Activated naive CD4-positive, alpha-beta T cell treated with anti-CD3 and anti-CD28 coated beads, Interleukin-2, amount 10 ng/mL, durations not matched to agents 7 days and 5 days (primary cell): ENCODE results near the gene SNTG2.

ENCODE experiments used
- CTCF ChIA-PET: fragments of 350-600 bp; sonication (Branson Sonifier 250); formaldehyde crosslinking; loops from one replicate; lab custom pipeline; 2021; ENCODE audit warnings: antibody characterized with exemption; lab: Charles Lee
- DNase-seq: peaks from one replicate; pipeline ENCODE4 v3.0.0-alpha.2; 2020
- H3K27ac Mint-ChIP-seq: one replicate; pipeline ENCODE4 v1.8.0; 2021; ENCODE audit warnings: mild to moderate bottlenecking, moderate library complexity, mixed read lengths
- H3K27me3 Mint-ChIP-seq: one replicate; pipeline ENCODE4 v1.8.0; 2021; ENCODE audit warnings: mild to moderate bottlenecking, mixed read lengths
- H3K36me3 Mint-ChIP-seq: one replicate; pipeline ENCODE4 v1.8.0; 2021; ENCODE audit warnings: mixed read lengths
- H3K4me1 Mint-ChIP-seq: one replicate; pipeline ENCODE4 v1.8.0; 2021; ENCODE audit warnings: mixed read lengths
- H3K4me3 Mint-ChIP-seq: one replicate; pipeline ENCODE4 v1.8.0; 2021; ENCODE audit warnings: mild to moderate bottlenecking, moderate library complexity, mixed read lengths
- H3K9me3 Mint-ChIP-seq: one replicate; pipeline ENCODE4 v1.8.0; 2021; ENCODE audit warnings: mixed read lengths

The SNTG2 gene

DNA sequence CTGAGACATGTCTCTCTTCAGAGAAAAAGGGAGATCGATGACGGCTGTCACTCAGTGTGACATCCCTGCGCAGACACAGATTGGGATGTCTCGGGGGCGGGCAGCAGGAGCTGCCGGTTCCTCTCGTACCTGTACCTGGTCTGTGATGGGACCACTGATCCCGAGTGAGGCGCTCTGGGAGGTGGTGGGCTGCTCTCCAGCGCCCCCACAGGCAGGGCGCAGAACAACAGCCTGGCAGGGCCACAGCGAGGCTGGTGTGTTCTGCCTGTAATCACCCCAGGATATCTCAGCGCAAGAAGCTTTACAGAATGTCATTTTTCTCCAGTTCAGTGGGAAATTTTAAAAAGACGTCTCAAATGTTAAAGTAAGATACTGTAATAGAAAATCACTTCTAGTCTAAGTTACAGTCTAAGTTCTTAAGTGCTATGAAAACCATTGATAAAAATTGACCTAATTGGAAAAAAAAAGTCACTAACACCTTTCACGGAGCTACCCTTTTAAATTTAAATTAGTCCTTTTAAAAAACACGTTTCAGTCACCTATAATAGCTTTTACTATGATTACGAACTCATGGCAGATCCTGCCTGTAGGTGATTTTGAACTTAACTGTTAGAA, 189.8 kb downstream of the SNTG2 start:
- CTCF ChIA-PET: interaction anchor here (0.8 to 1.7 kb wide), 3 partner anchors 9 to 217 kb away, joined by 3 to 4 read pairs (median 3); no protein-coding TSS in a partner anchor
- no peaks in the 10 kb centered on the region for H3K36me3 Mint-ChIP-seq
- no peaks in the 10 kb centered on the region for H3K27me3 Mint-ChIP-seq
- peaks cover 6% of the 10 kb centered on the region for H3K4me1 Mint-ChIP-seq
- H3K4me3 Mint-ChIP-seq: no peak overlapping the region
- no peak overlapping the region for H3K27ac Mint-ChIP-seq
- peaks cover 5% of the 10 kb centered on the region for H3K9me3 Mint-ChIP-seq
- DNase-seq: peak; percentile 50

DNA sequence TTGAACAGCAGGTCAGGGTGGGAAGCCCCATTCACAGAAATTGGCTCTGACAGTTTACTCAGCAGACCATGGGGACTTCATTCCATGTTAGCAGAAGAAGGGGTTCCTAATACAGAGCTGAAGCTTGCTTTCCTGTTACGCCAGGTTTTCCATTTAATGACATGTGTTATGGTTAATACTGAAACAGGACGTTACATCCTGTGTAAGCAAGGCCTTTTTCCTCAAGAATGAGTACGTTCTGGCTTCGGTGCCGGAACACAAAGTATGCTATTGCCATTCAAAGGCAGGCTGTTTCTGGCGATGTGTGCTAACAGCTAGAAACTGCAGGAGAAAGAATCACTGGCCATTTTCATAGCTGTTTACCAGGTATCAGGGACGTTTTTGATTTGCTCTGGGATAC, 190.4 kb downstream of the SNTG2 start:
- Mint-ChIP-seq H3K4me1 (peaks cover 6% of the 10 kb centered on the region), H3K27ac (no peak overlapping the region), H3K27me3 (no peaks in the 10 kb centered on the region), H3K36me3 (no peaks in the 10 kb centered on the region), H3K4me3 (no peak overlapping the region), H3K9me3 (peaks cover 5% of the 10 kb centered on the region)
- DNase-seq: no peak
- CTCF ChIA-PET: interaction anchor here (0.8 to 1.7 kb wide), 3 partner anchors 9 to 218 kb away, joined by 3 to 4 read pairs (median 3); no protein-coding TSS in a partner anchor

DNA sequence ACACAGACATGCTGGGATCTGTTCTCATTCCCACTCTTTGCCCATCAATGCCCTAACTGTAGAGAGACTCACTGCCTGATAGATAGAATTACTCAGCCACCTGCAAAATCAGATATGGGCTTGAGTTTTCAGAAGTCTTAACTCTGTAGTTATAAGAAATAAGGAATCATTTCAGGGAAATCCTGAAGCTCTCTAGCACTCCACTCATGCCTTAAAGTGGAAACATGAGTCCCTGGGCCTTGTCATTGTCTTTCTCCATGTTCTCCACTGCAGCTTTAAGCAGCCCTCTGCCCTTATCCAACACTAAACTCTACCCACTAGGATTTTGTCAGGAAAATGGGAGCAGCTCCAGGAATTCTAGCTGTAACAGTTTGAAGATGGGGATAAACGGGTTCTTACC, 192.5 kb downstream of the SNTG2 start:
- peaks cover 3% of the 10 kb centered on the region for H3K4me1 Mint-ChIP-seq
- CTCF ChIA-PET: no interaction called here
- H3K36me3 Mint-ChIP-seq: no peaks in the 10 kb centered on the region
- H3K4me3 Mint-ChIP-seq: no peak overlapping the region
- H3K27ac Mint-ChIP-seq: no peak overlapping the region
- H3K9me3 Mint-ChIP-seq: peaks cover 5% of the 10 kb centered on the region
- DNase-seq: no peak
- no peaks in the 10 kb centered on the region for H3K27me3 Mint-ChIP-seq

DNA sequence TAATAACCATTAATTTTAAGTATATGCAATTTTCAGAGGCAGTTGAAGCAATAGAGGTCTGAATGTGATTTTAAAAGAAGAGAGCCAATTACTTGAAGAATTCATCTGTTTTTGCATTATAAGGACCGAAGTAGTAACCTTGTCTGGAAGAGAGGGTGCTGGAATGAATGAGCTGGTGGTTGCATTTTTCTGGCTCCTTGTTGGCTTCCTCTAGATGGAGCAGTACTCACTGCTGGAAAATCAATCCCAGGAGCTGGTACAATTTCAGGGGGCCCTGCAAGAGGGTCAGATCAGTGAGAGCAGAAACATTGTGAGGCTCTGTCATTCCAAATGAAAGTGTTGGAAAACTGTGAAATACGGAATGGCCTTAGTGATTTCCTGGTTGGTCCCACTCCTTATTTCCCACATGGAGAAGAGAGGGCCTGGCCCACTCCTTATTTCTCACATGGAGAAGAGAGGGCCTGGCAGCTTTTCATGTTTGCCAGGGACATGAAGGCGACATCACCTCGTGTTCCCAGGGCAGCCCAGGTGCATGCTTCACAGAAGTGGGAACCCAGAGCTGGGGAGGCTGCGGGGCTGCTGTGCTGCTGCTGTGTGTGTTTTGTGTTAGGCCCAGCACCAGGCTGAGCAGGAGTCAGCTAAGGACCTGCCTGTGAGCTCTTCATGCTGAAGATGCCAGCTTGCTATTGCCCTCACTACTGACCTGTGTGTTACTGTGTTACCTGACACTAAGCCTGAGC, 197.4 kb downstream of the SNTG2 start:
- Mint-ChIP-seq H3K27ac (no peak overlapping the region), H3K4me1 (no peaks in the 10 kb centered on the region), H3K4me3 (no peak overlapping the region), H3K36me3 (no peaks in the 10 kb centered on the region), H3K9me3 (peaks cover 5% of the 10 kb centered on the region), H3K27me3 (no peaks in the 10 kb centered on the region)
- no peak for DNase-seq
- CTCF ChIA-PET: no interaction called here

DNA sequence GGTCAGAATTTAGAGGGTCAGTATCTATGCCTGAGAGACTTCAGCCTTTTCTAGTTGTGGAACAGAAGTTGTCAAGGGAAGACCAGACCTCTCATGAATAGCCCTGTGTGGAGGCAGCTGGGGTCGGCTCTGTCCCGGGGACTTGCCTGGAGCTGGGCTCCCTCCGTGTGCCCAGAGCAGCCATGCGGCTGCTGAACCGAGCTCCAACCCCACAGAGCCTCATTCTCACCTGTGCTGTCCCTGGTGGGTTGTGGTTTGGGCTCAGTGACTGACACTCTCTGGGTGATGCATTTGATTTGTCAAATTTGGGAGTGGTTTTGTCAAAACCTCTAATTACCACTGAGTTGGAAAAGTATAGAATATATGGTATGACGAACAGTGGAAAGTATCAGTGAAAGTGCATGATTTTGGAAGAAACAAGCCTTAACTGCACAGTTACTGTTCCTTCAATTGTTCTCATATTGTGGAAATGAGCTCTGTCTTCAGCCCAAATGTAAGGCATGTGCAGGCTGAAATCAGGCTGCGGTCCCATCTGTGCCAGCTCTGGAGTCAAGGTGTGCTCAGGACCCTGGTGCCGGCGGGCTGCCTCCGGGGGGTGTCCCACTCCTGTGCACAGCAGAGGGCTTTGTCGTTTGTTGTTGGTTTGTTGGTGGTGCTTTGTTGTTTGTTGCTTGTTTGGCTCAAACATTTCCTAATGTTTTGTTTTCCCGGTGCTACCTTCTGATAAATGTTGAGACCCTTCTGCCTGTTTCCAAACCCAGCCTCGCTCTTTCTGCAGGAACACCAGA, 200.3 kb downstream of the SNTG2 start:
- no peak for DNase-seq
- CTCF ChIA-PET: no interaction called here
- H3K36me3 Mint-ChIP-seq: no peaks in the 10 kb centered on the region
- H3K4me3 Mint-ChIP-seq: no peak overlapping the region
- H3K9me3 Mint-ChIP-seq: no peaks in the 10 kb centered on the region
- H3K27me3 Mint-ChIP-seq: no peaks in the 10 kb centered on the region
- no peaks in the 10 kb centered on the region for H3K4me1 Mint-ChIP-seq
- H3K27ac Mint-ChIP-seq: no peak overlapping the region

DNA sequence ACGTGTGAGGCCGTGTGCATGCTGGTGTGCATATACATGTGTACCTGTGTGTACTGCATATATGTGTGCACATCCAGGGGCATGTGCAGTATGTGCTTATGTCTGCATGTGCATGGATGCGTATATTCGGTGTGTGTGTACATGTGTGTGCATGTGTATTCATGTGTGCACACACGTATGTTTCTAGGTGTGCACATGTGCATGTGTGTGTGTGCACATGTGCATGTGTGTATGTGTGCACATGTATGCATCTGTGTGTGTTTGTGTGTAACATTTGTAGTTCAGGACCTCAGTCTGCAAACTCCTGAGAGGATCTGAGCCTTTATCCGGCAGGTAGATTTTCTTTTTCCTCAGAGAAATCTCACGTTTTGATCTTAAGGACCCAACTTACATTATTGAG, 201.7 kb downstream of the SNTG2 start:
- CTCF ChIA-PET: interaction anchor here (1.8 kb wide), 1 partner anchor 13 kb away, joined by 4 read pairs; no protein-coding TSS in a partner anchor
- Mint-ChIP-seq H3K4me3 (no peak overlapping the region), H3K9me3 (no peaks in the 10 kb centered on the region), H3K27ac (no peak overlapping the region), H3K27me3 (no peaks in the 10 kb centered on the region), H3K4me1 (no peaks in the 10 kb centered on the region), H3K36me3 (no peaks in the 10 kb centered on the region)
- DNase-seq: no peak

DNA sequence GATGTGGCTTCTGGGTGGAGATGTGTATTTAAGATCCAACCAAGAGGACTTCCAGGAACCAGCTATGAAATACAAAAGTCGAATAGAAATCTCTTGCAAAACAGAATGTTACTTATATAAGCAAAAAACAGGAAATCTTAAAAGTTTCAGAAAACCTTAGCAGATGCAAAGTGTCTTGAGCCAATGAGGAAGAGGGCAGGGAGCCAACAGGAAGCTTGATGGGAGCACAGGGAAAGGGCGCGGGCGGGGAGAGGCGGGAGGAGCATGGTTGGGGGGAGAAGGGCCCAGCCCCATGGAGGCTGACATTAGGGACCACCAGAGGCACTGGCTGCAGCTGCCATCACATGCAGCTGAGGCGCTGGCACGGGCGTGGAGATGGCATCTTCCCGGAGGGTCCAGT, 203.3 kb downstream of the SNTG2 start:
- Mint-ChIP-seq H3K4me1 (no peaks in the 10 kb centered on the region), H3K27me3 (no peaks in the 10 kb centered on the region), H3K4me3 (no peak overlapping the region), H3K27ac (no peak overlapping the region), H3K9me3 (no peaks in the 10 kb centered on the region), H3K36me3 (no peaks in the 10 kb centered on the region)
- DNase-seq: no peak
- CTCF ChIA-PET: interaction anchor here (1.8 kb wide), 1 partner anchor 15 kb away, joined by 4 read pairs; no protein-coding TSS in a partner anchor

DNA sequence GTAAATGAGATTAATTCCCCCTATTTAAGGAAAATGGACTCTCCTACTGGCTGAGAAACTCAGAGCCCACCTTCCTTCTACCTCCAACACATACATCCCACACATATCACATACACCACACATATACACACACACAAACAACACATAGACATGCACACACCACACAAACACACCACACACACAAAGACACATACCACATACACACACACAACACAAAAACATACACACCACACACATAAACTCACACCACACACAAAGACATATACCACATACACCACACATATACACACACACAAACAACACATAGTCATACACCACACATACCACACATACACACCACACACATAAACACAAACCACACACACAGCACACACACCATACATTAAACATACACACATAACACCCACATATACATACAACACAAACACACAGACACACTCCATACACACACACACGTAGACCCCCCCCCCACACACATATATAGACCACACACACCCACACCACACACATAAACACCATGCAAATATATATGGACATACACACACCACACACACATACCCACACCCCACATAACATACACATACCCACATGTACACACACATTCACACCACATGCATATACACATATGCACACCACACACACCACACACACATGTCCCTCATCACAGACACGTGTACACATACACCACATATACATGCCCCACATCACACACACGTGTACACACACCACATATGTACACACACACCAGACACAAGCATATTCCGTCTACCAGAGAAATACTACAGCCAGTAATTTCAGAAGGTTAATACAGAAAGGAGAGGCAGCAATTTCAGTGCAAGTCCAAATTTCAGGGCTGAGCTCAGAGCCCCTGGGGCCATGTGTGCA, 204.3 kb downstream of the SNTG2 start:
- no peak overlapping the region for H3K4me3 Mint-ChIP-seq
- no peaks in the 10 kb centered on the region for H3K27me3 Mint-ChIP-seq
- H3K9me3 Mint-ChIP-seq: no peaks in the 10 kb centered on the region
- H3K36me3 Mint-ChIP-seq: no peaks in the 10 kb centered on the region
- CTCF ChIA-PET: no interaction called here
- DNase-seq: no peak
- H3K4me1 Mint-ChIP-seq: no peaks in the 10 kb centered on the region
- no peak overlapping the region for H3K27ac Mint-ChIP-seq

DNA sequence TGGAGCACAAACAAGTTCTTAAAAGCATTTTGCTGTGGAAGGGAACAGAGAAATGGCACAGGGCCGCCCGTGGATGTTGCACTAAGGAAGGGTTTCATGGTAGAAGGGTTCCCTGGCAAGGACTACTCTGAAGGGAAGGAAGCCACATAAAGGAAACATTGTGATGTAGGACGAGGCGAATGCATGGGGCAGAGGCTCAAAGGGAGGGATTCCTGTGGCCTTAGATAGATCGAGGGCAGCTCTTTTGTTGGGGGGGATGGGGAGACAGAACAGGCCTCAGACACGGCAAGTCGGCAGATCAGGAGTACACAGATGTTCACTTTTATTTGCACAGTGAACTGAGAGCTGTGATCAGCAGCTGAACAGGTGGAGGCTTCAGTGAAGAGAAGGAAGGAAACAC, 205.4 kb downstream of the SNTG2 start:
- H3K27me3 Mint-ChIP-seq: no peaks in the 10 kb centered on the region
- no peak overlapping the region for H3K4me3 Mint-ChIP-seq
- CTCF ChIA-PET: no interaction called here
- H3K9me3 Mint-ChIP-seq: peaks cover 1% of the 10 kb centered on the region
- no peaks in the 10 kb centered on the region for H3K36me3 Mint-ChIP-seq
- no peak for DNase-seq
- H3K27ac Mint-ChIP-seq: no peak overlapping the region
- H3K4me1 Mint-ChIP-seq: peaks cover 2% of the 10 kb centered on the region

DNA sequence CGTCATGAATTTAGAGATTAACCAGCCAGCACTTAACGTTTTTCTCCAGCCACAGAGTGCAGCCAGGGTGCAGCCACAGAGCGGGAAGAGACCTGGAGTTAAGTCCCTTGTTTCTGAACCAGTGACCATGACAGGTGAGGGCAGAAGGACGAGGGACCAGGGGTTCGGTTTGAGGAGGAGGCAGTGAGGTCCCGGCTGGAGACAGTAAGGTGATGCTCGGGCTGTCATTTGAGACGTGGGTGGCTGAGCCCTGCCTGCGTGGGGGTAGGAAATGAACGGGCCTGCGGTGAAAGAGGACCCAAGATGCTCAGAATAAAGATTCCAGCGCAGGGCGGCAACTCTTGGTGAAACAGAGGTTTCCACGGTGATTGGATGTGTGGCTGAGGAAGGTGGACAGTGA, 205.9 kb downstream of the SNTG2 start:
- peaks cover 1% of the 10 kb centered on the region for H3K9me3 Mint-ChIP-seq
- H3K36me3 Mint-ChIP-seq: no peaks in the 10 kb centered on the region
- no peaks in the 10 kb centered on the region for H3K27me3 Mint-ChIP-seq
- no peak overlapping the region for H3K27ac Mint-ChIP-seq
- H3K4me1 Mint-ChIP-seq: peaks cover 5% of the 10 kb centered on the region
- CTCF ChIA-PET: no interaction called here
- no peak for DNase-seq
- H3K4me3 Mint-ChIP-seq: no peak overlapping the region

DNA sequence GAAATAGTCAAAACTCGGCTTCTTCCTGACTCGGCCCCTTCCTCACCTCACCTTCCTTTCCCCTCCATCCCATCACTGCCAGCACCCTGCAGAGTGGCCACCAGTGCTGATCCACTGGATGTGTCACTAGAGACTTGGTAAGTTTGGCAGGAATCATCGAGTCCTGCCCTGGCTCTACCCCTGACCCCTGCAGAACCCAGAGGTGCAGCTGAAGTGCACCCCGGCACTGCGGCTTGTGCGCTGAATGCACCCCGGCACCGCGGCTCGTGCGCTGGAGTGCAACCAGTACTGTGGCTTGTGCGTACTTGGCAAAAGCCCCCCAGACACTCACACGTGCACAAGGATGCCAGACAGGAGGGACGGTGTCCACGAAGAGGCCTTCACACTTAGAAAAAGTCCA, 206.5 kb downstream of the SNTG2 start:
- no peaks in the 10 kb centered on the region for H3K27me3 Mint-ChIP-seq
- peaks cover 5% of the 10 kb centered on the region for H3K4me1 Mint-ChIP-seq
- DNase-seq: no peak
- H3K27ac Mint-ChIP-seq: no peak overlapping the region
- H3K4me3 Mint-ChIP-seq: no peak overlapping the region
- no peaks in the 10 kb centered on the region for H3K36me3 Mint-ChIP-seq
- H3K9me3 Mint-ChIP-seq: peaks cover 1% of the 10 kb centered on the region
- CTCF ChIA-PET: no interaction called here

DNA sequence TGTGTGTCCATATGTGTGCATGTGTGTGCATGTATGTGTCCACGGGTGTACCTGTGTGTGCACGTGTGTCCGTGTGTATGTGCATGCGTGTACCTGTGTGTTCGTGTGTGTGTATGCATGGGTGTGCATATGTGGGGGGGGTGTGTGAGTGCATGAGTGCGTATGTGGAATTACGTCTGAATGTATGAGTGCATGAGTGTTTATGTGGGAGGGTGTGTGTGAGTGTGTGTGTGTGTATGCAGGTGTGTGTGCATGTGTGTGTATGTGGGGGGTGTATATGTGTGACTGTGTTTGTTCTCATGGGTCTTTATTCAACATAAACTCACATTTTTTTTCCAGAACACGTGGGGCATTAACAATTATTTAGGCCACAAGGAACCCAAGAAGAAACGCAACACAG, 208.4 kb downstream of the SNTG2 start:
- Mint-ChIP-seq H3K4me3 (no peak overlapping the region), H3K27ac (no peak overlapping the region), H3K9me3 (peaks cover 19% of the 10 kb centered on the region), H3K27me3 (no peaks in the 10 kb centered on the region), H3K4me1 (peaks cover 24% of the 10 kb centered on the region), H3K36me3 (peaks cover 14% of the 10 kb centered on the region)
- CTCF ChIA-PET: no interaction called here
- DNase-seq: no peak

DNA sequence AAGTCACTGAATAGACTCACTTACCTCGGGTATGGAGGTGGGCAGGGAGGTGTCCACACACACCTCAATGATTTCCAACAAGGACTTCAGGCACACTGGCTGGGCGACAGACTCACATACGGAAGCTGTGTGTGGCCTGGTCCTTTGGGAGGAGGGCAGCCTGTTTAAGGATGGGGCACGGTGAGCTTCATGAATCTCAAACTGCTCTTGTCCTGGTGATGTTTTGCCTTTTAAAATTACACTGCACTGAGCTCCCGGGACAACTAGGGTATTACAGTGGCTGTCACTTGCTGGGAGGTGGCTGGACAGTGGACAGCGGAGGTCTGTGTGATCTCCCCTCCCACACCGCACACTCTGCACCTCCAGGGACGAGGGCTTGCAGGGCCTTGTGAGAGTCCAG, 211.6 kb downstream of the SNTG2 start:
- peaks cover 17% of the 10 kb centered on the region for H3K36me3 Mint-ChIP-seq
- H3K27me3 Mint-ChIP-seq: no peaks in the 10 kb centered on the region
- H3K4me1 Mint-ChIP-seq: peaks cover 29% of the 10 kb centered on the region
- no peak overlapping the region for H3K4me3 Mint-ChIP-seq
- CTCF ChIA-PET: no interaction called here
- peaks cover 38% of the 10 kb centered on the region for H3K9me3 Mint-ChIP-seq
- DNase-seq: no peak
- peak overlapping the region; percentile 93 for H3K27ac Mint-ChIP-seq
